ENCODE measurements around the gene CLDN9.

Gene CLDN9

DNA sequence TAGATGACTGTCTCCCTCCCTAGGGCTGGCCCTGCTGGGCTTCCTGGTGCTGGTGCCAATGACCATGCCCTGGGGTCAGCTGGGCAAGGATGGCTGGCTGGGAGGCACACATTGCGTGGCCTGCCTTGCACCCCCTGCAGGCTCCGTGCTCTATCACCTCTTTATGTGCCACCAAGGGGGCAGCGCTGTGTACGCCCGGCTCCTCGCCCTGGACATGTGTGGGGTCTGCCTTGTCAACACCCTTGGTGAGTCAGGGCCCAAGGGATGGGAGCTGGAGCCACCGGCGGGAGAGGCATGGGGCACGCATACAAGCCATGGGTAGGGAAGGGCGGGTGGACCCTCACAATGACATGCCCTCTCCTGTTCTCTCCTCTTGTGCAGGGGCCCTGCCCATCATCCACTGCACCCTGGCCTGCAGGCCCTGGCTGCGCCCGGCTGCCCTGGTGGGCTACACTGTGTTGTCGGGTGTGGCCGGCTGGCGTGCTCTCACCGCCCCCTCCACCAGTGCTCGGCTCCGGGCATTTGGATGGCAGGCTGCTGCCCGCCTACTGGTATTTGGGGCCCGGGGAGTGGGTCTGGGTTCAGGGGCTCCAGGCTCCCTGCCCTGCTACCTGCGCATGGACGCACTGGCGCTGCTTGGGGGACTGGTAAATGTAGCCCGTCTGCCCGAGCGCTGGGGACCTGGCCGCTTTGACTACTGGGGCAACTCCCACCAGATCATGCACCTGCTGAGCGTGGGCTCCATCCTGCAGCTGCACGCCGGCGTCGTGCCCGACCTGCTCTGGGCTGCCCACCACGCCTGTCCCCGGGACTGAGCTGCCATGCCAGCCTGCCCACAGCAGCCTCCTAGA lies 41.4 kb upstream of the CLDN9 start (continued):
- TF ChIP-seq ZNF239 (tag by site-specific recombination; IDR thresholded peaks at IDR 0.05) (no peak), ZNF560 (tag by site-specific recombination; IDR thresholded peaks at IDR 0.05; ENCODE audit: borderline replicate concordance) (no peak), ZNF596 (tag by site-specific recombination; IDR thresholded peaks at IDR 0.05) (no peak), ZNF776 (tag by site-specific recombination; IDR thresholded peaks at IDR 0.05; ENCODE audit: borderline replicate concordance) (no peak), ZNF548 (tag by site-specific recombination; IDR thresholded peaks at IDR 0.05) (no peak), SCRT2 (tag by site-specific recombination; IDR thresholded peaks at IDR 0.05) (no peak), SP3 (tag by site-specific recombination; IDR thresholded peaks at IDR 0.05) (no peak), ZBTB21 (tag by site-specific recombination; IDR thresholded peaks at IDR 0.05) (no peak), ZEB2 (tag by site-specific recombination; IDR thresholded peaks at IDR 0.05) (no peak), PRDM10 (tag by site-specific recombination; IDR thresholded peaks at IDR 0.05) (no peak), PBX3 (CRISPR knock-in tag; IDR thresholded peaks at IDR 0.05) (0 out of 2 replicates have a peak, but pooled peaks have one; percentile 24), ZBTB11 (tag by site-specific recombination; conservative IDR thresholded peaks at IDR 0.05; ENCODE audit: low read depth) (no peak), YY2 (tag by site-specific recombination; IDR thresholded peaks at IDR 0.05) (no peak), HOXA7 (CRISPR knock-in tag; IDR thresholded peaks at IDR 0.05; ENCODE audit: borderline replicate concordance) (no peak), ZBTB48 (tag by site-specific recombination; IDR thresholded peaks at IDR 0.05) (no peak), HOXD13 (CRISPR knock-in tag; IDR thresholded peaks at IDR 0.05; ENCODE audit: borderline replicate concordance) (no peak), ZNF2 (tag by site-specific recombination; IDR thresholded peaks at IDR 0.05) (no peak), ZNF221 (tag by site-specific recombination; IDR thresholded peaks at IDR 0.05; ENCODE audit: borderline replicate concordance) (no peak)
- TF ChIP-seq, protein P1, sequence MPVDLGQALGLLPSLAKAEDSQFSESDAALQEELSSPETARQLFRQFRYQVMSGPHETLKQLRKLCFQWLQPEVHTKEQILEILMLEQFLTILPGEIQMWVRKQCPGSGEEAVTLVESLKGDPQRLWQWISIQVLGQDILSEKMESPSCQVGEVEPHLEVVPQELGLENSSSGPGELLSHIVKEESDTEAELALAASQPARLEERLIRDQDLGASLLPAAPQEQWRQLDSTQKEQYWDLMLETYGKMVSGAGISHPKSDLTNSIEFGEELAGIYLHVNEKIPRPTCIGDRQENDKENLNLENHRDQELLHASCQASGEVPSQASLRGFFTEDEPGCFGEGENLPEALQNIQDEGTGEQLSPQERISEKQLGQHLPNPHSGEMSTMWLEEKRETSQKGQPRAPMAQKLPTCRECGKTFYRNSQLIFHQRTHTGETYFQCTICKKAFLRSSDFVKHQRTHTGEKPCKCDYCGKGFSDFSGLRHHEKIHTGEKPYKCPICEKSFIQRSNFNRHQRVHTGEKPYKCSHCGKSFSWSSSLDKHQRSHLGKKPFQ (tag by site-specific recombination; IDR thresholded peaks at IDR 0.05): no peak
- TF ChIP-seq, protein P2, sequence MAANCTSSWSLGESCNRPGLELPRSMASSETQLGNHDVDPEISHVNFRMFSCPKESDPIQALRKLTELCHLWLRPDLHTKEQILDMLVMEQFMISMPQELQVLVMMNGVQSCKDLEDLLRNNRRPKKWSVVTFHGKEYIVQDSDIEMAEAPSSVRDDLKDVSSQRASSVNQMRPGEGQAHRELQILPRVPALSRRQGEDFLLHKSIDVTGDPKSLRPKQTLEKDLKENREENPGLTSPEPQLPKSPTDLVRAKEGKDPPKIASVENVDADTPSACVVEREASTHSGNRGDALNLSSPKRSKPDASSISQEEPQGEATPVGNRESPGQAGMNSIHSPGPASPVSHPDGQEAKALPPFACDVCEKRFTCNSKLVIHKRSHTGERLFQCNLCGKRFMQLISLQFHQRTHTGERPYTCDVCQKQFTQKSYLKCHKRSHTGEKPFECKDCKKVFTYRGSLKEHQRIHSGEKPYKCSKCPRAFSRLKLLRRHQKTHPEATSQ (tag by site-specific recombination; IDR thresholded peaks at IDR 0.05): no peak
- TF ChIP-seq, protein P3, sequence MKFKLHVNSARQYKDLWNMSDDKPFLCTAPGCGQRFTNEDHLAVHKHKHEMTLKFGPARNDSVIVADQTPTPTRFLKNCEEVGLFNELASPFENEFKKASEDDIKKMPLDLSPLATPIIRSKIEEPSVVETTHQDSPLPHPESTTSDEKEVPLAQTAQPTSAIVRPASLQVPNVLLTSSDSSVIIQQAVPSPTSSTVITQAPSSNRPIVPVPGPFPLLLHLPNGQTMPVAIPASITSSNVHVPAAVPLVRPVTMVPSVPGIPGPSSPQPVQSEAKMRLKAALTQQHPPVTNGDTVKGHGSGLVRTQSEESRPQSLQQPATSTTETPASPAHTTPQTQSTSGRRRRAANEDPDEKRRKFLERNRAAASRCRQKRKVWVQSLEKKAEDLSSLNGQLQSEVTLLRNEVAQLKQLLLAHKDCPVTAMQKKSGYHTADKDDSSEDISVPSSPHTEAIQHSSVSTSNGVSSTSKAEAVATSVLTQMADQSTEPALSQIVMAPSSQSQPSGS (tag by site-specific recombination; IDR thresholded peaks at IDR 0.05; ENCODE audit: low read depth): no peak
- TF ChIP-seq, protein P4, sequence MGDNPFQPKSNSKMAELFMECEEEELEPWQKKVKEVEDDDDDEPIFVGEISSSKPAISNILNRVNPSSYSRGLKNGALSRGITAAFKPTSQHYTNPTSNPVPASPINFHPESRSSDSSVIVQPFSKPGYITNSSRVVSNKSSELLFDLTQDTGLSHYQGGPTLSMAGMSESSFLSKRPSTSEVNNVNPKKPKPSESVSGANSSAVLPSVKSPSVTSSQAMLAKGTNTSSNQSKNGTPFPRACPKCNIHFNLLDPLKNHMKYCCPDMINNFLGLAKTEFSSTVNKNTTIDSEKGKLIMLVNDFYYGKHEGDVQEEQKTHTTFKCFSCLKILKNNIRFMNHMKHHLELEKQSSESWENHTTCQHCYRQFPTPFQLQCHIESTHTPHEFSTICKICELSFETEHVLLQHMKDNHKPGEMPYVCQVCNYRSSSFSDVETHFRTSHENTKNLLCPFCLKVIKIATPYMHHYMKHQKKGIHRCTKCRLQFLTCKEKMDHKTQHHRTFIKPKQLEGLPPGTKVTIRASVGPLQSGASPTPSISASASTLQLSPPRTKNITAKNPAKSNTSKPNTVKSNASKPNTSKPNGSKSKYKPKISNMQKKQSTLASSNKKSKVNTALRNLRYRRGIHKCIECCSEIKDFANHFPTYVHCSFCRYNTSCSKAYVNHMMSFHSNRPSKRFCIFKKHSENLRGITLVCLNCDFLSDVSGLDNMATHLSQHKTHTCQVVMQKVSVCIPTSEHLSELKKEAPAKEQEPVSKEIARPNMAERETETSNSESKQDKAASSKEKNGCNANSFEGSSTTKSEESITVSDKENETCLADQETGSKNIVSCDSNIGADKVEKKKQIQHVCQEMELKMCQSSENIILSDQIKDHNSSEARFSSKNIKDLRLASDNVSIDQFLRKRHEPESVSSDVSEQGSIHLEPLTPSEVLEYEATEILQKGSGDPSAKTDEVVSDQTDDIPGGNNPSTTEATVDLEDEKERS (tag by site-specific recombination; IDR thresholded peaks at IDR 0.05): no peak

All from HEK293 (cell line).